HG02571 (cell line): Measurements from ENCODE around the gene PRKAG2.

ENCODE experiments used
- ATAC-seq: cut with Tn5 transposase; IDR thresholded peaks from one replicate; pipeline ENCODE4 v1.9.1; 2021; ENCODE audit warnings: mild to moderate bottlenecking, moderate library complexity; ENCODE audit not compliant: unreplicated experiment

PRKAG2 gene

DNA sequence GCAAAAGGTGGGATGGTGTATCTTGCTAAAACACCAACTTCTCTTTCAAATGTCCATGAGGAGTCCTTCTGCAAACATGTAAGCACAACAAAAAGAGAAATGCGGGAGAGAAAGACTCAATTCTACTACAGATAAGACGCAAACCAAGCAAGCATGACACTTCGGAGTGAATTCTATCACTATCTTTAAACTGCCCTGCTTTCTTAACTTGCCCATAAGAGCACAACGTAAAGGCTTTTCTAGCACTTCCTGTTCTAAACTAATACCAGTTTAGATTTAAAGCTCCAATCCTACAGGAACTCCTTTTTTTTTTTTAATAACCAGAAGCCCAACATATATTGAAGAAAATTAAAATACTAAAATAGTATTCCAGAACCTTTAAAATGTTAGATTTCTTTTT, 365.6 kb downstream of the PRKAG2 start:
- ATAC-seq: no peak

DNA sequence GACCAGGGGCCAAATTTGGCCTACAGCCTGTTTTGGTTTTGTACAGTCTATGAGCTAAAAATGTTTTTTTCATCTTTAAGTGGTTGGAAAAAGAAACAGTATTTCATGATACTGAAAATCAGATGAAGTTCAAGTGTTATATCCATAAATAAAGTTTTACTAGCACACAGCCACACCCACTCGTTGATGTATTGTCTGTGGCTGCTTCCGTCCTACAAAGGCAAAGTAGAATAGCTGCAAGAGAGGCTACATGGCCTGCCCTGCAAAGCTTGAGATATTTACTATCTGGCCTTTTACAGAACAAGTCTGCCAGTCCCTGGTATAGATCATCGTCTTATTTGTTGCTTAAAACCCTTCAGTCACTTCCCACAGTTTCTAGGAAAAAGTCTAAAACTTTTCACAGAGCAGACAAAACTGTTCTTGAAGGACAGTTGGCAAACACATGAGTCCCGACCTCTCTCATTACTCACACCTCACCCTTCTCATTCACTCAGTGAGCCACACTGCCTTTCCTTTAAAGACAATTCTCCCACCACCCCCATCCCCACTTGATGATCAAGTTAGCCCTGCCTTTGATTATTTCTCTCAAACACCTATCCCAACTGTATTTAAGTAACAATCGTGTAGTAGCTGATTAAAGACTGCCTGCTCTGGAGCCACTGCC, 367.1 kb downstream of the PRKAG2 start:
- no peak for ATAC-seq

DNA sequence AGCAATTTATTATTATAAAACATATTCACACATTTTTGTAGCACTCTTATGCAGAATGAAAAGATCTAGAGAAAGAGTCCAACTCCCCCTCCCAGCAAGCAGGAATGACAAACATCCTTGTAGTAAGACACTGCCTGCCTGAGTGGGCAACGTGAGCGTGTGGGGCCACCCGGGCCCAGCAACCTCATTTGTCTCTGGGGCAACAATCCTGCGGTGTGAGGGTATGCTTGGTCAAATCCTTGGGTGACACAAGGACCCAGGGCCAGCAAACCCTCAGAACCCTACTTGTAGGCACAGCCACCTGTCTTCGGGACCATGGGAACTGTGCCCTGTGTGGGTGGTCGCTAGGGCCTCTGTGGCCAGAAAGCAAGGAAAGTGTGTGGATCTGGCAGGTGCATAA, 367.9 kb downstream of the PRKAG2 start:
- ATAC-seq: no peak

DNA sequence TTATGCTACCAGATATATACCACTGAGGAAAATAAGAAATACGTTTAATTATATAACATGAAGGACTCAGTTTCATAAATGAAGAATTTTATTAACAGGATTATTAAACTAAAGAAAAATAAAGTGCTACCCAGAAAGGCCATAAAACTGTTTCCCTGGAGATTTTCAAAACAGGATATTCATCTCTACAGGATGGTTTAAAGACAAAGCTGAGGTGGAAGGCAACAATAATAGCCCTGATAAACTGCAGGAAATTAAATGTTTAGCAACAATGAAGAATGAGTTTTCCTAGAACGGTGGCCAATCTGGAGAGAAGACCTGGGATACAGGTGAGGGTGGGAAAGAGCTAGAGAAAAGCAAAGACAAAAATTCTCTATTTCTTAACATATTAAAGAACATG, 369.1 kb downstream of the PRKAG2 start:
- no peak for ATAC-seq

DNA sequence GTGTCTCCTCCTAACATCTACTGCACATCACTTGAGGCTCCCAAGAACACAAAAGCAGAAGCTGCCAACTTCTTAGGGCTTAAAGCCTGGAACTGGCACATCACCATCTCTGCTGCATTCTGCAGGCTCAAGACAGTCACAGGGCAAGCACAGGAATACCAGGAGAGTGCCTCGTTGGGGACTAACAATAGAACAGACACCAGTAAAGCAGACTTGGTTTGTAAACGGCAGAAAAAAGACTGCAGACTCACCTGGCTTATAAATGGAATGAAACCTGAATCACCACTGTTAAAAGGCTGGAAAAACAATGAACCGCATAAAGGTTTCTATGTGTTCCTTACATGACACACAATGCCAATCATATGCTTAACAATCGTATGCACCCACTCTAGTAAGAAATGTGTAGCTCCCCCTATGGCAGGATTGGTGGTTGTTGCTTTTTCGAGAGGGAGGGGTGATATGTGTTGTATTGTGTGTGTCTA, 370.0 kb downstream of the PRKAG2 start:
- ATAC-seq: no peak
